Measurements from ENCODE around the gene AWAT1.
"Not testable (repeated sequence)": the region's sequence is repeated elsewhere in the genome, so short reads cannot be mapped to it uniquely, and the experiment has no call there.

AWAT1 gene

GRCh38 chrX:70262952-70263567 lies 28.6 kb downstream of the AWAT1 start:
- DNase-seq = no peak

- DNase-seq = no peak
These were observed 30.3 kb downstream of the AWAT1 start for GRCh38 chrX:70264784-70265183.

- no peak for DNase-seq
These were observed 33.6 kb downstream of the AWAT1 start, which contains the start of gene ARR3 for GRCh38 chrX:70268034-70268433. Gene ARR3, plus strand, starts transcription at chrX:70268334. Its CDS starts 1,052 bp downstream, at chrX:70269386.

GRCh38 chrX:70274029-70274428 lies 39.6 kb downstream of the AWAT1 start:
- not testable (repeated sequence) for DNase-seq

GRCh38 chrX:70279081-70279480 lies 44.6 kb downstream of the AWAT1 start:
- no peak for DNase-seq

GRCh38 chrX:70280573-70280972 lies 46.1 kb downstream of the AWAT1 start:
- no peak for DNase-seq

- no peak for DNase-seq
These were observed 47.5 kb downstream of the AWAT1 start, which contains the start of gene RAB41 for GRCh38 chrX:70281951-70282350. Gene RAB41, plus strand, starts transcription at chrX:70282172. Its CDS starts 46 bp downstream, at chrX:70282218.

- no peak for DNase-seq
These were observed 54.8 kb downstream of the AWAT1 start for GRCh38 chrX:70289168-70289792.

Data from AML-193 (cell line).